ENCODE results near the gene CEBPZOS. TPM values are rescaled to one million over a fixed set of nuclear protein-coding genes. Genes with fewer than 3 reads are reported as not detected.

The CEBPZOS gene
- total RNA-seq, 1 experiment from 2014 or later = 46.8 TPM

DNA sequence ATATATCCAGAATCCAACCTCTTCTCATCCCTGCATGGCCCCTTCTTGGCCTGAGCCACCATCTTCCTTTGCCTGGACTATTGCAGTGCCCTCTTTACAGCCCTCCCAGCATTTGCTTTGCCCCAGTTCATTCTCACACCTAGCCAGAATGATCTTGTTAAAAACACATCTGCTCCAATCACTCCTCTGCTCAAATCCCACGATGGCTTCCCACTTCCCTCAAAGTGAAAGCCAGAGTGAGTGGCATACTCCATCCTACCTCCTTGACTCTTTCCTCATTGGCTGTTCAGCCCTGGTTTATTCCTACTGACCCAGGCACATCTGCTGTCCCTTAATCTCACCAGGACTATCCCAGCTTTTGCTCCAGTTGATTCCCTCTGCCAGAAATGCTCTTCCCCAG is 22.6 kb upstream of the CEBPZOS start:
- TF ChIP-seq CEBPB (IDR thresholded peaks at IDR 0.05; ENCODE audit: low read depth) (no peak), CBX3 (IDR thresholded peaks at IDR 0.05; ENCODE audit: low read depth) (no peak), JUND (IDR thresholded peaks at IDR 0.05) (no peak), YY1 (IDR thresholded peaks at IDR 0.05; ENCODE audit: extremely low read depth, insufficient replicate concordance, low read depth, low read length) (no peak), EGR1 (IDR thresholded peaks at IDR 0.05; ENCODE audit: low read depth) (no peak), REST (IDR thresholded peaks at IDR 0.05; ENCODE audit: low read depth) (no peak), ATF3 (IDR thresholded peaks at IDR 0.05) (no peak), SIN3A (IDR thresholded peaks at IDR 0.05; ENCODE audit: low read depth) (no peak), POLR2AphosphoS5 (IDR thresholded peaks at IDR 0.05; ENCODE audit: low read depth, low read length) (no peak), TCF7L2 (IDR thresholded peaks at IDR 0.05; ENCODE audit: borderline replicate concordance, extremely low read depth, insufficient read depth, insufficient read length) (no peak), EZH2phosphoT487 (IDR thresholded peaks at IDR 0.05; ENCODE audit: borderline replicate concordance) (no peak), EZH2 (IDR thresholded peaks at IDR 0.05) (no peak), ZNF274 (IDR thresholded peaks at IDR 0.05; ENCODE audit: low read depth, low read length) (no peak), FOSL1 (IDR thresholded peaks at IDR 0.05; ENCODE audit: low read depth) (no peak), ELF1 (IDR thresholded peaks at IDR 0.05; ENCODE audit: borderline replicate concordance, low read depth) (no peak), ZFX (IDR thresholded peaks at IDR 0.05) (no peak), ZBTB33 (IDR thresholded peaks at IDR 0.05; ENCODE audit: extremely low read depth, insufficient replicate concordance, low read length) (no peak)
- TF ChIP-seq, protein P1, sequence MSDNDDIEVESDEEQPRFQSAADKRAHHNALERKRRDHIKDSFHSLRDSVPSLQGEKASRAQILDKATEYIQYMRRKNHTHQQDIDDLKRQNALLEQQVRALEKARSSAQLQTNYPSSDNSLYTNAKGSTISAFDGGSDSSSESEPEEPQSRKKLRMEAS (IDR thresholded peaks at IDR 0.05) = no peak
- Histone ChIP-seq H2AFZ (ENCODE audit: low read depth, low read length, poor library complexity, severe bottlenecking) (no peak overlapping the region), H3K9me3 (ENCODE audit: control insufficient read depth in 1 of 2, insufficient read depth in 1 of 2, low read depth in 1 of 2, low read length in 2 of 2) (no peaks in the 10 kb centered on the region), H3K9me2 (ENCODE audit: insufficient read depth) (no peaks in the 10 kb centered on the region), H3K27ac (ENCODE audit: low read depth, low read length) (no peak overlapping the region), H4K20me1 (ENCODE audit: insufficient read depth) (no peaks in the 10 kb centered on the region), H3K36me3 (ENCODE audit: control insufficient read depth in 1 of 2, insufficient read depth in 2 of 2, low read length in 2 of 2) (no peaks in the 10 kb centered on the region), H3K4me1 (ENCODE audit: control insufficient read depth in 1 of 2, insufficient read depth in 2 of 2, low read length in 2 of 2) (no peaks in the 10 kb centered on the region), H3K9ac (ENCODE audit: low read length) (no peak overlapping the region), H3K27me3 (ENCODE audit: insufficient read depth, low read length) (no peaks in the 10 kb centered on the region), H3K79me2 (ENCODE audit: insufficient read depth, low read length) (no peaks in the 10 kb centered on the region), H3K4me2 (ENCODE audit: low read length) (no peak overlapping the region), H3K4me3 (replicated peaks in 1 of 2; ENCODE audit: low read depth in 1 of 2, low read length in 2 of 2) (no peak overlapping the region)
- intact Hi-C loops (cut with micrococcal nuclease) = no loop called here
- DNase-seq (ENCODE audit: low read depth, low spot score) (no peak), ATAC-seq (no peak)
- CTCF ChIA-PET = no interaction called here
- RAD21 ChIA-PET (ENCODE audit: low non-redundant PET in 1 of 2, low total read pairs in 2 of 2, uncharacterized antibody in 2 of 2, unreplicated experiment in 2 of 2) = no interaction called here
- BruUV-seq (replicated peaks) = no TSS peak
- POLR2A ChIA-PET = interaction anchor here (0.9 kb wide), 1 partner anchor 15 kb away, joined by 3 read pairs; no protein-coding TSS in a partner anchor
